ENCODE measurements around the gene ASB13. TPM values are rescaled to one million over a fixed set of nuclear protein-coding genes. Genes with fewer than 3 reads are reported as not detected.

The ASB13 gene
- total and polyA plus RNA-seq, 2 experiments from 2014 or later, result 11.6 to 20.2 TPM

DNA sequence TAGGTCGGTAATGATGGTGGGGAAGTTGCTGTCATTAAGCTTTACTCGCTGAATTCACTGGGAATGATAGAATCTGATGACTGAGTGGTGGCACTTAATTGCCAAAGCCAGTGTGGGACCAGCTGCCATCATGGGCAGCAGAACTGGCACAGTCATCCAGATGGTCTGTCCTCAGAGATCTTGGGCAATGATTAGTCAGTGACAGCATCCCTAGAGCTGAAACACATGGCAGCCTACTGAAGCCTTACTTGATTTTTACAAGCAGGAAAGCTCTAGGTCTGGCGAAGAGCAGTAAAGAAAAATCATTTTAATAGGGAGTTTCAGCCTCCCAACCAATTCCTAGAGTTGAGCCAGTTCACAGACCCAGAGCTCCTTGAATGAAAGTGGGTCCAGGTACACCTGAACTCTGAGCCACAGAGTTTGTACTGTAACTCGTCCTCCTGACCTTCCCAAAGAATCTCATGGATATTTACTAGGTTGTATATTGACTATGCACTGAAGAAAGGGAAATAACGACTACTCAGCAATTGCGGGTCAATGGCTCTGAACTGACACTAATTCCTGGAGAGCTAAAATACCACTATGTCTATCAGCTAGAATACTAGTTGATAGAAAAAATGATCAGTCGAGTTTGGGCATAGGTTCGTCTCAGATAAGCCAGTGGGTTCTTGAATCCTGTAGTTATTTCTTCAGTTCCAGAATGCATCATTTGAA lies 4.4 kb upstream of the ASB13 start:
- Mint-ChIP-seq H3K4me1 (peaks cover 7% of the 10 kb centered on the region), H3K36me3 (ENCODE audit: low read depth) (no peaks in the 10 kb centered on the region), H3K27me3 (ENCODE audit: insufficient read depth, low read depth, poor library complexity) (peaks cover 8% of the 10 kb centered on the region), H3K27ac (no peak overlapping the region), H3K9me3 (peaks cover 12% of the 10 kb centered on the region; the same call in 2 of the 3 replicates), H3K4me3 (no peak overlapping the region)
- no peaks in the 10 kb centered on the region for H3F3A ChIP-seq (replicated peaks; ENCODE audit: low read depth)
- no peaks in the 10 kb centered on the region for H3K79me2 ChIP-seq (replicated peaks; ENCODE audit: insufficient read depth)
- H3K36me3 ChIP-seq (ENCODE audit: insufficient read depth), result no peaks in the 10 kb centered on the region
- H3K4me3 ChIP-seq, result no peak overlapping the region
- peaks cover 7% of the 10 kb centered on the region; the same call in 1 of the 2 replicates for H3K27me3 ChIP-seq (ENCODE audit: insufficient read depth)
- ATAC-seq (no peak), DNase-seq (ENCODE audit: low spot score) (no peak)
- no peak overlapping the region for H3K4me2 ChIP-seq
- TF ChIP-seq, protein P1, sequence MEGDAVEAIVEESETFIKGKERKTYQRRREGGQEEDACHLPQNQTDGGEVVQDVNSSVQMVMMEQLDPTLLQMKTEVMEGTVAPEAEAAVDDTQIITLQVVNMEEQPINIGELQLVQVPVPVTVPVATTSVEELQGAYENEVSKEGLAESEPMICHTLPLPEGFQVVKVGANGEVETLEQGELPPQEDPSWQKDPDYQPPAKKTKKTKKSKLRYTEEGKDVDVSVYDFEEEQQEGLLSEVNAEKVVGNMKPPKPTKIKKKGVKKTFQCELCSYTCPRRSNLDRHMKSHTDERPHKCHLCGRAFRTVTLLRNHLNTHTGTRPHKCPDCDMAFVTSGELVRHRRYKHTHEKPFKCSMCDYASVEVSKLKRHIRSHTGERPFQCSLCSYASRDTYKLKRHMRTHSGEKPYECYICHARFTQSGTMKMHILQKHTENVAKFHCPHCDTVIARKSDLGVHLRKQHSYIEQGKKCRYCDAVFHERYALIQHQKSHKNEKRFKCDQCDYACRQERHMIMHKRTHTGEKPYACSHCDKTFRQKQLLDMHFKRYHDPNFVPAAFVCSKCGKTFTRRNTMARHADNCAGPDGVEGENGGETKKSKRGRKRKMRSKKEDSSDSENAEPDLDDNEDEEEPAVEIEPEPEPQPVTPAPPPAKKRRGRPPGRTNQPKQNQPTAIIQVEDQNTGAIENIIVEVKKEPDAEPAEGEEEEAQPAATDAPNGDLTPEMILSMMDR (conservative IDR thresholded peaks at IDR 0.05; ENCODE audit: low read depth in 2 of 2), result no peak
- TF ChIP-seq POLR2AphosphoS5 (IDR thresholded peaks at IDR 0.05; ENCODE audit: low read depth) (no peak), EZH2 (IDR thresholded peaks at IDR 0.05; ENCODE audit: low read depth, unreplicated experiment) (no peak), STAT1 (IDR thresholded peaks at IDR 0.05; ENCODE audit: unreplicated experiment) (no peak), EZH2phosphoT487 (IDR thresholded peaks at IDR 0.05; ENCODE audit: unreplicated experiment) (no peak), ZNF114 (CRISPR knock-in tag; IDR thresholded peaks at IDR 0.05) (no peak), JUNB (IDR thresholded peaks at IDR 0.05; ENCODE audit: unreplicated experiment) (no peak), CREB1 (CRISPR knock-in tag; IDR thresholded peaks at IDR 0.05; ENCODE audit: low read depth) (no peak), ZNF331 (CRISPR knock-in tag; IDR thresholded peaks at IDR 0.05; ENCODE audit: low read depth) (no peak), NANOG (IDR thresholded peaks at IDR 0.05; ENCODE audit: borderline replicate concordance) (no peak)
- TF ChIP-seq, protein P2, sequence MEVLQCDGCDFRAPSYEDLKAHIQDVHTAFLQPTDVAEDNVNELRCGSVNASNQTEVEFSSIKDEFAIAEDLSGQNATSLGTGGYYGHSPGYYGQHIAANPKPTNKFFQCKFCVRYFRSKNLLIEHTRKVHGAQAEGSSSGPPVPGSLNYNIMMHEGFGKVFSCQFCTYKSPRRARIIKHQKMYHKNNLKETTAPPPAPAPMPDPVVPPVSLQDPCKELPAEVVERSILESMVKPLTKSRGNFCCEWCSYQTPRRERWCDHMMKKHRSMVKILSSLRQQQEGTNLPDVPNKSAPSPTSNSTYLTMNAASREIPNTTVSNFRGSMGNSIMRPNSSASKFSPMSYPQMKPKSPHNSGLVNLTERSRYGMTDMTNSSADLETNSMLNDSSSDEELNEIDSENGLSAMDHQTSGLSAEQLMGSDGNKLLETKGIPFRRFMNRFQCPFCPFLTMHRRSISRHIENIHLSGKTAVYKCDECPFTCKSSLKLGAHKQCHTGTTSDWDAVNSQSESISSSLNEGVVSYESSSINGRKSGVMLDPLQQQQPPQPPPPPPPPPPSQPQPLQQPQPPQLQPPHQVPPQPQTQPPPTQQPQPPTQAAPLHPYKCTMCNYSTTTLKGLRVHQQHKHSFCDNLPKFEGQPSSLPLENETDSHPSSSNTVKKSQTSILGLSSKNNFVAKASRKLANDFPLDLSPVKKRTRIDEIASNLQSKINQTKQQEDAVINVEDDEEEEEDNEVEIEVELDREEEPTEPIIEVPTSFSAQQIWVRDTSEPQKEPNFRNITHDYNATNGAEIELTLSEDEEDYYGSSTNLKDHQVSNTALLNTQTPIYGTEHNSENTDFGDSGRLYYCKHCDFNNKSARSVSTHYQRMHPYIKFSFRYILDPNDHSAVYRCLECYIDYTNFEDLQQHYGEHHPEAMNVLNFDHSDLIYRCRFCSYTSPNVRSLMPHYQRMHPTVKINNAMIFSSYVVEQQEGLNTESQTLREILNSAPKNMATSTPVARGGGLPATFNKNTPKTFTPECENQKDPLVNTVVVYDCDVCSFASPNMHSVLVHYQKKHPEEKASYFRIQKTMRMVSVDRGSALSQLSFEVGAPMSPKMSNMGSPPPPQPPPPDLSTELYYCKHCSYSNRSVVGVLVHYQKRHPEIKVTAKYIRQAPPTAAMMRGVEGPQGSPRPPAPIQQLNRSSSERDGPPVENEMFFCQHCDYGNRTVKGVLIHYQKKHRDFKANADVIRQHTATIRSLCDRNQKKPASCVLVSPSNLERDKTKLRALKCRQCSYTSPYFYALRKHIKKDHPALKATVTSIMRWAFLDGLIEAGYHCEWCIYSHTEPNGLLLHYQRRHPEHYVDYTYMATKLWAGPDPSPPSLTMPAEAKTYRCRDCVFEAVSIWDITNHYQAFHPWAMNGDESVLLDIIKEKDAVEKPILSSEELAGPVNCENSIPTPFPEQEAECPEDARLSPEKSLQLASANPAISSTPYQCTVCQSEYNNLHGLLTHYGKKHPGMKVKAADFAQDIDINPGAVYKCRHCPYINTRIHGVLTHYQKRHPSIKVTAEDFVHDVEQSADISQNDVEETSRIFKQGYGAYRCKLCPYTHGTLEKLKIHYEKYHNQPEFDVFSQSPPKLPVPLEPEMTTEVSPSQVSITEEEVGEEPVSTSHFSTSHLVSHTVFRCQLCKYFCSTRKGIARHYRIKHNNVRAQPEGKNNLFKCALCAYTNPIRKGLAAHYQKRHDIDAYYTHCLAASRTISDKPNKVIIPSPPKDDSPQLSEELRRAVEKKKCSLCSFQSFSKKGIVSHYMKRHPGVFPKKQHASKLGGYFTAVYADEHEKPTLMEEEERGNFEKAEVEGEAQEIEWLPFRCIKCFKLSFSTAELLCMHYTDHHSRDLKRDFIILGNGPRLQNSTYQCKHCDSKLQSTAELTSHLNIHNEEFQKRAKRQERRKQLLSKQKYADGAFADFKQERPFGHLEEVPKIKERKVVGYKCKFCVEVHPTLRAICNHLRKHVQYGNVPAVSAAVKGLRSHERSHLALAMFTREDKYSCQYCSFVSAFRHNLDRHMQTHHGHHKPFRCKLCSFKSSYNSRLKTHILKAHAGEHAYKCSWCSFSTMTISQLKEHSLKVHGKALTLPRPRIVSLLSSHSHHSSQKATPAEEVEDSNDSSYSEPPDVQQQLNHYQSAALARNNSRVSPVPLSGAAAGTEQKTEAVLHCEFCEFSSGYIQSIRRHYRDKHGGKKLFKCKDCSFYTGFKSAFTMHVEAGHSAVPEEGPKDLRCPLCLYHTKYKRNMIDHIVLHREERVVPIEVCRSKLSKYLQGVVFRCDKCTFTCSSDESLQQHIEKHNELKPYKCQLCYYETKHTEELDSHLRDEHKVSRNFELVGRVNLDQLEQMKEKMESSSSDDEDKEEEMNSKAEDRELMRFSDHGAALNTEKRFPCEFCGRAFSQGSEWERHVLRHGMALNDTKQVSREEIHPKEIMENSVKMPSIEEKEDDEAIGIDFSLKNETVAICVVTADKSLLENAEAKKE (CRISPR knock-in tag; IDR thresholded peaks at IDR 0.05), result no peak
- TF ChIP-seq, protein P3, sequence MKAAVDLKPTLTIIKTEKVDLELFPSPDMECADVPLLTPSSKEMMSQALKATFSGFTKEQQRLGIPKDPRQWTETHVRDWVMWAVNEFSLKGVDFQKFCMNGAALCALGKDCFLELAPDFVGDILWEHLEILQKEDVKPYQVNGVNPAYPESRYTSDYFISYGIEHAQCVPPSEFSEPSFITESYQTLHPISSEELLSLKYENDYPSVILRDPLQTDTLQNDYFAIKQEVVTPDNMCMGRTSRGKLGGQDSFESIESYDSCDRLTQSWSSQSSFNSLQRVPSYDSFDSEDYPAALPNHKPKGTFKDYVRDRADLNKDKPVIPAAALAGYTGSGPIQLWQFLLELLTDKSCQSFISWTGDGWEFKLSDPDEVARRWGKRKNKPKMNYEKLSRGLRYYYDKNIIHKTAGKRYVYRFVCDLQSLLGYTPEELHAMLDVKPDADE (IDR thresholded peaks at IDR 0.05), result no peak
- TF ChIP-seq, protein P4, sequence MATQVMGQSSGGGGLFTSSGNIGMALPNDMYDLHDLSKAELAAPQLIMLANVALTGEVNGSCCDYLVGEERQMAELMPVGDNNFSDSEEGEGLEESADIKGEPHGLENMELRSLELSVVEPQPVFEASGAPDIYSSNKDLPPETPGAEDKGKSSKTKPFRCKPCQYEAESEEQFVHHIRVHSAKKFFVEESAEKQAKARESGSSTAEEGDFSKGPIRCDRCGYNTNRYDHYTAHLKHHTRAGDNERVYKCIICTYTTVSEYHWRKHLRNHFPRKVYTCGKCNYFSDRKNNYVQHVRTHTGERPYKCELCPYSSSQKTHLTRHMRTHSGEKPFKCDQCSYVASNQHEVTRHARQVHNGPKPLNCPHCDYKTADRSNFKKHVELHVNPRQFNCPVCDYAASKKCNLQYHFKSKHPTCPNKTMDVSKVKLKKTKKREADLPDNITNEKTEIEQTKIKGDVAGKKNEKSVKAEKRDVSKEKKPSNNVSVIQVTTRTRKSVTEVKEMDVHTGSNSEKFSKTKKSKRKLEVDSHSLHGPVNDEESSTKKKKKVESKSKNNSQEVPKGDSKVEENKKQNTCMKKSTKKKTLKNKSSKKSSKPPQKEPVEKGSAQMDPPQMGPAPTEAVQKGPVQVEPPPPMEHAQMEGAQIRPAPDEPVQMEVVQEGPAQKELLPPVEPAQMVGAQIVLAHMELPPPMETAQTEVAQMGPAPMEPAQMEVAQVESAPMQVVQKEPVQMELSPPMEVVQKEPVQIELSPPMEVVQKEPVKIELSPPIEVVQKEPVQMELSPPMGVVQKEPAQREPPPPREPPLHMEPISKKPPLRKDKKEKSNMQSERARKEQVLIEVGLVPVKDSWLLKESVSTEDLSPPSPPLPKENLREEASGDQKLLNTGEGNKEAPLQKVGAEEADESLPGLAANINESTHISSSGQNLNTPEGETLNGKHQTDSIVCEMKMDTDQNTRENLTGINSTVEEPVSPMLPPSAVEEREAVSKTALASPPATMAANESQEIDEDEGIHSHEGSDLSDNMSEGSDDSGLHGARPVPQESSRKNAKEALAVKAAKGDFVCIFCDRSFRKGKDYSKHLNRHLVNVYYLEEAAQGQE (IDR thresholded peaks at IDR 0.05; ENCODE audit: unreplicated experiment), result no peak
- no peak overlapping the region for H2AFZ ChIP-seq
- H3K9me2 ChIP-seq (ENCODE audit: insufficient read depth), result no peaks in the 10 kb centered on the region
- H4K20me1 ChIP-seq (replicated peaks; ENCODE audit: insufficient read depth), result no peaks in the 10 kb centered on the region
- peaks cover 4% of the 10 kb centered on the region; the same call in 1 of the 2 replicates for H3K4me1 ChIP-seq (ENCODE audit: insufficient read depth)
- no peak overlapping the region for H3K27ac ChIP-seq (ENCODE audit: low read depth)

Measured in GM23338 (cell line).